Measurements from ENCODE around the gene FAM114A1. TPM values are rescaled to one million over a fixed set of nuclear protein-coding genes. Genes with fewer than 3 reads are reported as not detected.

Gene FAM114A1
- total RNA-seq, 1 experiment from 2014 or later, result 55.9 TPM

GRCh38 chr4:38870098-38870808 lies 2.6 kb downstream of the FAM114A1 start:
- Histone ChIP-seq H3K4me3 (no peak overlapping the region), H3K27me3 (no peaks in the 10 kb centered on the region), H3K36me3 (peaks cover 15% of the 10 kb centered on the region), H3K27ac (no peak overlapping the region), H3K9me3 (replicated peaks) (peaks cover under 1% of the 10 kb centered on the region; the same call in 1 of the 2 replicates), H3K4me1 (peaks cover 6% of the 10 kb centered on the region)
- no peak for DNase-seq

GRCh38 chr4:38871593-38871992 lies 4.0 kb downstream of the FAM114A1 start:
- peaks cover 6% of the 10 kb centered on the region for H3K4me1 ChIP-seq
- peaks cover 24% of the 10 kb centered on the region for H3K36me3 ChIP-seq
- H3K27ac ChIP-seq, result no peak overlapping the region
- no peak overlapping the region for H3K4me3 ChIP-seq
- peaks cover 4% of the 10 kb centered on the region for H3K9me3 ChIP-seq (replicated peaks)
- H3K27me3 ChIP-seq, result no peaks in the 10 kb centered on the region
- DNase-seq, result no peak

DNA sequence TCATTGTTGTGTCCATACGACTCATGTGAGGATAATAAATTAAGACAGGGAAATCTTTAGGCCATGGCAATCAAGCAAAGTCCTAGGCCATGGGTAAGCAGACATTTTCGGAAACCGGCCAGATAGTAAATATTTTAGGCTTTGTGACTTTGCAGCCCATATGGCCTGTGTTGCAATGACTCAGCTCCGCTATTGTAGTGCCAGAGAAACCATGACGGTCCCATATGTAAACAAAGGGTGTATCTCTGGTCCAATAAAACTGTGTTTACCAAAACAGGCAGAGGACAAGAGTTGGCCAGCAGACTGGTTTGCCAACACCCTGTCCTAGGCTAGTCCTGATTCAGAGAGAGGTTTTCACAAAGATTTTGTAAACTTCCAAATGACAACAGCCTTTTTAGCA lies 5.0 kb downstream of the FAM114A1 start:
- no peak for DNase-seq
- Histone ChIP-seq H3K27me3 (no peaks in the 10 kb centered on the region), H3K27ac (no peak overlapping the region), H3K4me3 (no peak overlapping the region), H3K4me1 (peaks cover 6% of the 10 kb centered on the region), H3K36me3 (peaks cover 24% of the 10 kb centered on the region), H3K9me3 (replicated peaks) (peaks cover 4% of the 10 kb centered on the region)

DNA sequence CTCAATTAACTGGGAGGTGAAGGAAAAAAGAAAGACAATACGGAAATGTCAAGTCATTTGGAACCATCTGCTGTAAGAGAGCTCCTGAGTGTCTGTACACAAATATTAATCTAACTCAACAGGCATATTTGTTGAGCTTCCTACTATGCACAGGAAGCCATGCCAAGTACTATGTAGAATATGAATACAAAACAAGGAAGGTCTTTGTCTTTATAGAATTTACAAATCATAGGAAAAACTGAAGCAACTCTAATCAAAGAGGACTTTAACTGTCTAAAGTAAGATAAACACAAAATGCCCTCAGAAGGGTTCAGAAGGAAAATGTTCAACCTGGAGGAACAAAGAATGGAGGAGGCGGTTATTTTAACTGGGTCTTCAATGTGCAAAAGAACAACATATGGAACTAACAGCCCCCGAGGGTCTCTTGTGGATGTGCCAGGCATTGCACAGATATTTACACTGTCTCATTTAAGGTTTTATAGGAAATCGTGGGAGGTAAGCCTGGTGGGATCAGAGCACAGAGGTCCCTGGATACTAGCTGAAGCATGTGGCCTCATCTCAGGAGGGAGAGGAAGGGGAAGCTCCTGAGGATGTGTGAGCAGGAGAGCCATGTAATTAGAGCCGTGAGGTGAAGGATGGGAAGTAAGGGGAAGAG lies 5.8 kb downstream of the FAM114A1 start:
- H3K36me3 ChIP-seq, result peaks cover 27% of the 10 kb centered on the region
- H3K27ac ChIP-seq, result no peak overlapping the region
- peaks cover 6% of the 10 kb centered on the region for H3K4me1 ChIP-seq
- DNase-seq, result no peak
- H3K4me3 ChIP-seq, result no peak overlapping the region
- H3K27me3 ChIP-seq, result no peaks in the 10 kb centered on the region
- peaks cover 4% of the 10 kb centered on the region for H3K9me3 ChIP-seq (replicated peaks)

- Histone ChIP-seq H3K27ac (no peak overlapping the region), H3K4me3 (no peak overlapping the region), H3K4me1 (no peaks in the 10 kb centered on the region), H3K27me3 (no peaks in the 10 kb centered on the region), H3K36me3 (peaks cover 33% of the 10 kb centered on the region), H3K9me3 (replicated peaks) (peaks cover 4% of the 10 kb centered on the region)
- DNase-seq, result no peak
These were observed 9.0 kb downstream of the FAM114A1 start for GRCh38 chr4:38876636-38877035.

DNA sequence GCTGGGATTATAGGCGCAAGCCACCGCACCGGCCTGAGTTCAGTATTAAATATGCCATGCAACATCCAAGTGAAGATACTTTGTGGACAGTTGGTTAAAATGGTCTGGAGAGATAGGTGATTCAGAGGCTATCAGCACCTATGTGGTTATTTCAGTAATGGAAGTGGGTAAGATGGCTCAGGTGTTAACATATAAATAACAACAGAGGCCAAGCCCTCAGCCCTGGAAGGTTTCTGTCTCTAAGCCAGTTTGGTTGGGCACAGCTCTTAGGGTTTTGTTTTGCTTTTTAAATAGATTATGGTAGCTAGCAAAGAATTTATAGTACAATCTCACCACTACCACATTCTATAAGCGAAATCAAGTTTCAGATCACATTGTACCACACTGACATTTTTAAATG lies 16.6 kb downstream of the FAM114A1 start:
- DNase-seq, result no peak
- H3K4me3 ChIP-seq, result no peak overlapping the region

DNA sequence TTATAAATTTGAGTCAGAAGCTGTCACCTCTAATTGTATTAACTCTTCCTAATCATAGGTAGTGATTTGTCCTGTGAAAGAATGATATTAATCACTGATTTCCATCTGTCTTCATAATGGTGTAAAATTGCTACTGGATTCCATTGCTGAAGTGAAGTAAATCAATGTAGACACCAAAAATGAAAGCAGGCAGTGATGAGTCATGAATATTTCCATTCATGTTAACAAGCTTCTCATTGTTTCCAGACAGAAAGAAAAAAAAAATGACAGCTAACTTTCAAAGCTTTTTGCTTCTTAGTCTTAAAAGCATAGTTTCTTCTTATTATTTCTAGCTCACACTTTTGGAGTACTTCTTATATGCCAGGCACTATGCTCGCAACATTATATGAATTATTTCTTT lies 21.5 kb downstream of the FAM114A1 start:
- Histone ChIP-seq H3K9me3 (replicated peaks) (no peaks in the 10 kb centered on the region), H3K4me3 (no peak overlapping the region), H3K27me3 (no peaks in the 10 kb centered on the region), H3K27ac (peak overlapping the region; percentile 58), H3K4me1 (peaks cover 26% of the 10 kb centered on the region), H3K36me3 (peaks cover 36% of the 10 kb centered on the region)
- DNase-seq, result peak in 1 of 2 experiments; percentile 58

More for the DNA sequence above, 16.6 kb downstream of the FAM114A1 start:
- Histone ChIP-seq H3K9me3 (replicated peaks) (no peaks in the 10 kb centered on the region), H3K4me1 (peaks cover 9% of the 10 kb centered on the region), H3K36me3 (peaks cover 38% of the 10 kb centered on the region), H3K27ac (no peak overlapping the region), H3K27me3 (no peaks in the 10 kb centered on the region)

- Histone ChIP-seq H3K27ac (no peak overlapping the region), H3K4me1 (peaks cover 26% of the 10 kb centered on the region), H3K4me3 (no peak overlapping the region), H3K36me3 (peaks cover 31% of the 10 kb centered on the region), H3K27me3 (no peaks in the 10 kb centered on the region), H3K9me3 (replicated peaks) (no peaks in the 10 kb centered on the region)
- DNase-seq, result no peak
These were observed 23.7 kb downstream of the FAM114A1 start for GRCh38 chr4:38891051-38891983.

DNA sequence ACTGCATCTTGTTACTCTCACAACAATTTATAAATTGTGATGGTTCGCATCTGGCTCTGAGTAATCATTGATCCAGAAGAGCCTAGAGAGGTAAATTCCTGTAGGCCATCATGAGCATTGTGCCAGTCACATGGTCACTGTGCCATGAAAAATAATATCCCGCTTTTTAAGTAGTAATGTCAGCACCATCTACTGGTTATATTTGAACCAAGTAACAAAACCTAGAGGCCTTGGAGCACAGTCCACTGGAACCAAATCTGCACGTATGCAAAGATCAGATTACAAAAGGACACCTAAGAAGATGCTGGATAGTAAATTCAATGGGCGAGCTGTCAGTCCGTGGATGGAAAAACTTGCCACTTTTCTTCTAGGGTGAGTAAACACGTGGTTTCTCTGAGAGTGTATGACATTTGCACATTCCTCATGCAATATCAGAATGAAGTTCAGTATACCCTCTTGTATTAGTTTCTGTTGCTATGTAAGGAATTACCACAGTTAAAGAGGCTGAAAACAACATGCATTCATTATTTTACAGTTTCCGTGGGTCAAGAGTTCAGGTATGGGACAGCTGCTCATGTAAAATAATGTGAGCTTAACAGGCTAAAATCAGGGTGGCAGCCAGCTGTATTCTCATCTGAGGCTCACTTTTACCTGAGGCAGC lies 26.8 kb downstream of the FAM114A1 start:
- Histone ChIP-seq H3K9me3 (replicated peaks) (no peaks in the 10 kb centered on the region), H3K27ac (no peak overlapping the region), H3K4me1 (peaks cover 15% of the 10 kb centered on the region), H3K36me3 (peaks cover 32% of the 10 kb centered on the region), H3K4me3 (no peak overlapping the region), H3K27me3 (no peaks in the 10 kb centered on the region)
- no peak for DNase-seq

- Histone ChIP-seq H3K27ac (no peak overlapping the region), H3K4me3 (no peak overlapping the region), H3K36me3 (peaks cover 29% of the 10 kb centered on the region), H3K9me3 (replicated peaks) (no peaks in the 10 kb centered on the region), H3K4me1 (no peaks in the 10 kb centered on the region; the same call in 1 of the 2 replicates), H3K27me3 (no peaks in the 10 kb centered on the region)
- DNase-seq, result no peak
These were observed 29.3 kb downstream of the FAM114A1 start for GRCh38 chr4:38896940-38897339.

DNA sequence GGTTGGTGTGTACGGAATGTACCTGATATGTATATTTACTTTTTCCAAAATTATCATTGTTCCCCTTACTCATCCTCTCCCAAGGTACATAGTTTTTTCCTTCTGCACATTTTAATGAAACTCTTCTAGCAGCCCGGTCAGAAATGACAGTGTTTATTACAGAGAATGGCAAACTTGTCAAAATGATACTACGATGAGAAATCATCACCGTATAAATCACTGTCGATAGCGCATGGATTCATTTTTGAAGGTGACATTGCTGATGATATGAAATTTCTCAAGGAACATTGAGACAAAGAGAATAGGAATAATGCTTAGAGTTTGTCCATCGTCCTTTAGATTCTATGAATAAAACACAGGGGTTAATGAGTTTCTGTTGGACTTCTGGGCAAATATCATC lies 30.6 kb downstream of the FAM114A1 start:
- DNase-seq, result no peak
- H3K4me3 ChIP-seq, result no peak overlapping the region

DNA sequence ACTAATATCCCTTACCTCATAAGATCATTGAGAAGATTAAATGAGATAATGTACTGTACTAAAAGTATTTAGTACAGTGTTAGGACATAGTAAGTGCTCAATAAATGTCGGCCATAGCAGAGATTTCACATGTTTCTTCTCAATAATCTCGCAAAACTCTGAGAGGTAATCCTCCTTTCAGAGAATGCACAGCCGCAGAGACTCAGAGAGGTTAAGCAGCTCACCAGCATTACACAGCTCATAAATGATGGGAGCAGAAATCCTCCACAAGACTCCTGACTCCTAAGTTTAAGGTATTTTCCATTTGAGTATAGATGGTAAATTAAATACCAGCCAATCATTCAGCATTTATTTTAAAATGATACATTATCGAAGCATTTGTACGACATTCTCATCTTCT lies 34.6 kb downstream of the FAM114A1 start:
- H3K27ac ChIP-seq, result no peak overlapping the region
- no peaks in the 10 kb centered on the region for H3K4me1 ChIP-seq
- H3K9me3 ChIP-seq (replicated peaks), result no peaks in the 10 kb centered on the region
- H3K27me3 ChIP-seq, result no peaks in the 10 kb centered on the region
- H3K36me3 ChIP-seq, result peaks cover 23% of the 10 kb centered on the region
- DNase-seq, result no peak
- H3K4me3 ChIP-seq, result no peak overlapping the region

More for the DNA sequence above, 30.6 kb downstream of the FAM114A1 start:
- Histone ChIP-seq H3K36me3 (peaks cover 19% of the 10 kb centered on the region), H3K27ac (no peak overlapping the region), H3K27me3 (no peaks in the 10 kb centered on the region), H3K9me3 (replicated peaks) (no peaks in the 10 kb centered on the region), H3K4me1 (no peaks in the 10 kb centered on the region)

GRCh38 chr4:38902695-38903094 lies 35.1 kb downstream of the FAM114A1 start:
- Histone ChIP-seq H3K4me3 (no peak overlapping the region), H3K36me3 (peaks cover 26% of the 10 kb centered on the region), H3K27ac (no peak overlapping the region), H3K4me1 (no peaks in the 10 kb centered on the region), H3K9me3 (replicated peaks) (no peaks in the 10 kb centered on the region), H3K27me3 (no peaks in the 10 kb centered on the region)
- peak in 1 of 2 experiments; percentile 47 for DNase-seq

- no peak overlapping the region for H3K4me3 ChIP-seq
- H3K4me1 ChIP-seq, result no peaks in the 10 kb centered on the region
- H3K27ac ChIP-seq, result no peak overlapping the region
- H3K9me3 ChIP-seq (replicated peaks), result no peaks in the 10 kb centered on the region
- H3K27me3 ChIP-seq, result no peaks in the 10 kb centered on the region
- peaks cover 34% of the 10 kb centered on the region for H3K36me3 ChIP-seq
- no peak for DNase-seq
These were observed 36.6 kb downstream of the FAM114A1 start for GRCh38 chr4:38904090-38904666.
